Bronchial epithelial cell (primary cell): Measurements from ENCODE around the gene AEBP2. TPM values are rescaled to one million over a fixed set of nuclear protein-coding genes. Genes with fewer than 3 reads are reported as not detected.
"Not testable (repeated sequence)": the region's sequence is repeated elsewhere in the genome, so short reads cannot be mapped to it uniquely, and the experiment has no call there.

Experiments used
- DNase-seq: peaks from one replicate; pipeline ENCODE4 v3.0.0-alpha.2; 2010; ENCODE audit warnings: low read depth
- FAIRE-seq: peaks from 2 replicates; lab custom pipeline; 2011; peaks lifted over from hg19 to GRCh38; lab: Jason Lieb, UNC
- H3K27me3 ChIP-seq: 2 replicates; pipeline ENCODE4 v1.5.1; 2011; ENCODE audit warnings: low read length; ENCODE audit not compliant: control insufficient read depth, insufficient read depth
- H3K36me3 ChIP-seq: 2 replicates; pipeline ENCODE4 v1.5.1; 2011; ENCODE audit warnings: low read length; ENCODE audit not compliant: control insufficient read depth, insufficient read depth
- H3K4me3 ChIP-seq: 2 replicates; pipeline ENCODE4 v1.5.1; 2011; ENCODE audit warnings: mild to moderate bottlenecking, low read depth, low read length, control low read depth
- total RNA-seq: library from RNA; depleted of rRNA; stranded (reverse); fragments of >200 nt; gene quantifications from 2 replicates; pipeline ENCODE4 v1.2.1, GENCODE V29; 2014
- TF ChIP-seq, protein P1 (sequence below): IDR thresholded peaks from 2 replicates; pipeline ENCODE4 v1.5.1; 2011; ENCODE audit warnings: mild to moderate bottlenecking, moderate library complexity, low read length, control low read depth, inconsistent platforms; ENCODE audit not compliant: insufficient read depth, severe bottlenecking

Gene AEBP2
- total RNA-seq, 1 donor from 2014 or later, result 12.6 TPM

DNA sequence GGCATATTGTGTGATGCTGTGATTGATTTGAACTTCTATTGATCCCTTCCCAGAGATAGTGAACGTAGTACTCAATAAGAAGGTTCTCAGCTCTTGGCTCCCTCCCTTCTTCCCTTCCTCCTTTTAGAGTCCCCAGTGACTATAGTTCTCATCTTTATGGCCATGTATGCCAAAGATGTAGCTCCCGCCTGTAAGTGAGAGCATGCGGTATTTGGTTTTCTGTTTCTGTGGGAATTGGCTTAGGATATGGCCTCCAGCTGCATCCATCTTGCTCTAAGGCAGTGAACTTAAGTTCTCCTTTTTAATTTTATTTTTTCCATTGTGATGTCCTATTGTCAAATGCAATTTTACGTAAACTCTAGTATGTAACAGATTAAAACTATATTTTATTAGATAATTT lies 109.5 kb downstream of the AEBP2 start:
- no peak for DNase-seq
- Histone ChIP-seq H3K36me3 (peaks cover 4% of the 10 kb centered on the region), H3K27me3 (no peaks in the 10 kb centered on the region), H3K4me3 (no peak overlapping the region)
- TF ChIP-seq, protein P1, sequence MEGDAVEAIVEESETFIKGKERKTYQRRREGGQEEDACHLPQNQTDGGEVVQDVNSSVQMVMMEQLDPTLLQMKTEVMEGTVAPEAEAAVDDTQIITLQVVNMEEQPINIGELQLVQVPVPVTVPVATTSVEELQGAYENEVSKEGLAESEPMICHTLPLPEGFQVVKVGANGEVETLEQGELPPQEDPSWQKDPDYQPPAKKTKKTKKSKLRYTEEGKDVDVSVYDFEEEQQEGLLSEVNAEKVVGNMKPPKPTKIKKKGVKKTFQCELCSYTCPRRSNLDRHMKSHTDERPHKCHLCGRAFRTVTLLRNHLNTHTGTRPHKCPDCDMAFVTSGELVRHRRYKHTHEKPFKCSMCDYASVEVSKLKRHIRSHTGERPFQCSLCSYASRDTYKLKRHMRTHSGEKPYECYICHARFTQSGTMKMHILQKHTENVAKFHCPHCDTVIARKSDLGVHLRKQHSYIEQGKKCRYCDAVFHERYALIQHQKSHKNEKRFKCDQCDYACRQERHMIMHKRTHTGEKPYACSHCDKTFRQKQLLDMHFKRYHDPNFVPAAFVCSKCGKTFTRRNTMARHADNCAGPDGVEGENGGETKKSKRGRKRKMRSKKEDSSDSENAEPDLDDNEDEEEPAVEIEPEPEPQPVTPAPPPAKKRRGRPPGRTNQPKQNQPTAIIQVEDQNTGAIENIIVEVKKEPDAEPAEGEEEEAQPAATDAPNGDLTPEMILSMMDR, result no peak
- FAIRE-seq, result no peak

DNA sequence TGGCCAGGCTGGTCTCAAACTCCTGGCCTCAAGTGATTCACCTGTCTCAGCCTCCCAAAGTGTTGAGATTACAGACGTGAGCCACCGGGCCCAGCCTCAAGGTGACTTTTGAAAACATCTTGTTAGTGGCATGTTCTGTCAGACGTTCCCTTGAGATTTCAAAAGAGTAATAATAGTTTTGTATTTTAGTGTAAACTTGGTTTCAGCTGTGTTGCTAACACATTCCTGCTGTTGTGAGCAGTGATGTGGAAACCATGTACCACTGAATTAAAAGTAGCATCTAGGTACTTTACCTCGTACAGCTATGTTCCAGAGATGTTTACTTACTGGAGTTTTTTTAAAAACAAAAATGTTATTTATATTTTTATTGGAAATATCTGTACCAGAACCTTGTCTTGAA lies 111.3 kb downstream of the AEBP2 start:
- FAIRE-seq (no peak), DNase-seq (no peak)
- H3K36me3 ChIP-seq, result peaks cover 2% of the 10 kb centered on the region
- TF ChIP-seq, protein P1, result no peak
- no peaks in the 10 kb centered on the region for H3K27me3 ChIP-seq
- H3K4me3 ChIP-seq, result no peak overlapping the region

DNA sequence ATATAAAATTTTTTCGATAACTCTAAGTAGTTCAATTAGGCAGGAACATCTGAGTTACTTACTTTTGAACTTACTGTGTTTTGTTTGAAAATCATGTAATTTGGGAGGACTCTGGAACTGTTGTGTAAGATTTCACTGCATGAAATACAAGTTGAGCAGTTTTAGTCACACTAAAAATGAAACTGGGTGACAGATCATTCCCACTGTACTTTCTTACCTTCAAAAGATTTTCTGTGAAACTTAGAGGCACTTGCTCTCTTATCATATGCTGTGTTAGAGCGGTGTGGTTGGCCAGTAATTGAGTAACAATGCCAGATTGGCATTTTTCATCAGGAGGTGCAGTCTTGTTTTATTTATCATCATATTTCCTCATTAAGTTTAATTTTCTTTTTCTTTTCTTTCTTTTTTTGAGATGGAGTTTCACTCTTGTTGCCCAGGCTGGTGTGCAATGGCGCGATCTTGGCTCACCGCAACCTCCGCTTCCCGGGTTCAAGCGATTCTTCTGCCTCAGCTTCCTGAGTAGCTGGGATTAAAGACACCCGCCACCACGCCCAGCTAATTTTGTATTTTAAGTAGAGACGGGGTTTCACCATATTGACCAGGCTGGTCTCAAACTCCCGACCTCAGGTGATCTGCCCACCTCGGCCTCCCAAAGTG lies 113.3 kb downstream of the AEBP2 start:
- H3K4me3 ChIP-seq, H3K27me3 ChIP-seq, FAIRE-seq, DNase-seq, H3K36me3 ChIP-seq: not testable (repeated sequence)

DNA sequence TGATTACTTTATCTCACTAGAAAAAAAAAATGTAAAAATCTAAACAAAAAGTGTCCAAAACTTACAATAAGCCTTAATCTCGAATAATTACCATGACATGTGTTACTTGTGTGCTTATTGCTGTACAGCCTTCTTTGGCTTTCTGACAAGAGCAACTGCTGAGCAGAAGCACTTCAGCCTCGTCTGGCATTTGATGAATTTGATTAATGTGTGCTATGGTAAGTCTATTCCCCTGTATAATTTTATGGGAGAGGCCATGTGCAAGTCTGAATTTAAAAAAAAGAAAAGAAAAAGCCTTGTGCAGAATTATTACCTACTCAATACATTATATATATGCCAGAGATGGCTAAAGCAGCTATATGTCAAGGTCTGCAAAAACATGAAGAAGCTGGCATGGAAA lies 113.9 kb downstream of the AEBP2 start:
- TF ChIP-seq, protein P1, result no peak
- H3K36me3 ChIP-seq, result peaks cover 2% of the 10 kb centered on the region
- no peaks in the 10 kb centered on the region for H3K27me3 ChIP-seq
- FAIRE-seq, result no peak
- no peak overlapping the region for H3K4me3 ChIP-seq
- no peak for DNase-seq

DNA sequence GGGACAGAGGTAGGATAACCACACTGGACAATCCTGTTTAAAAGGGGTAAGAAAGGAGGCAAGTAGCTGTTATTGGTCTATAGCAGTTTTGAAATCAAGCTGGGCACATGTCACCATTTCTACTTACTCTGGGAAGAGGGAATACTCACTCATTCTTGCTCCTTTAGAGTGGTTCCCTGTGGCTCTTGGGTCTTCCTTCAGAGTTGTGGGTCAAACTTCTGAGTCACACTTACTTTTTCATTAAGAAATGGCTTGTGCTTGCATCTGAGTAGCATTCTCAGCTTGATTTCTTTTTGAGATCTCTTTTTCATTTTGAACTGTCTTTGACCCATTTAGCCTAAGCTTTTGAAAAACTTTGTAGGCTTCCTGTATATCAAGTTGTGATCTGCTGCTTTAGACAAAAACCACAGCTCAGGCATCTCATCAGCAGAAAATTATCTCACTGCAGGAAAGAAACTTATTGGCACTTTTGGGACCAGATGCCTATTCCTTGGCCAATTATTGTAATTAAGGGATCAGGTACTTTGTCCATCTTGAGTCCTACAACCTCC lies 122.2 kb downstream of the AEBP2 start:
- TF ChIP-seq, protein P1, result no peak
- no peaks in the 10 kb centered on the region for H3K27me3 ChIP-seq
- H3K4me3 ChIP-seq, result no peak overlapping the region
- no peaks in the 10 kb centered on the region for H3K36me3 ChIP-seq
- DNase-seq, result no peak
- FAIRE-seq, result peak; percentile 60
